OCI-LY3 (cell line): ENCODE results near the gene RARRES2.
"Not testable (repeated sequence)": the region's sequence is repeated elsewhere in the genome, so short reads cannot be mapped to it uniquely, and the experiment has no call there.

ENCODE experiments used
- EZH2phosphoT487 ChIP-seq: fragments of 200-600 bp; shearing (Covaris generic); IDR thresholded peaks from 2 replicates; pipeline ENCODE4 v1.6.1; 2018; ENCODE audit warnings: antibody characterized with exemption, mixed run types, low read depth
- TF ChIP-seq, protein P1 (sequence below): fragments of 200-600, 300-600 bp; sonication (generic); IDR thresholded peaks from 2 replicates; pipeline ENCODE4 v1.5.1; 2014; ENCODE audit warnings: antibody characterized with exemption, low read length, low read depth

DNA sequence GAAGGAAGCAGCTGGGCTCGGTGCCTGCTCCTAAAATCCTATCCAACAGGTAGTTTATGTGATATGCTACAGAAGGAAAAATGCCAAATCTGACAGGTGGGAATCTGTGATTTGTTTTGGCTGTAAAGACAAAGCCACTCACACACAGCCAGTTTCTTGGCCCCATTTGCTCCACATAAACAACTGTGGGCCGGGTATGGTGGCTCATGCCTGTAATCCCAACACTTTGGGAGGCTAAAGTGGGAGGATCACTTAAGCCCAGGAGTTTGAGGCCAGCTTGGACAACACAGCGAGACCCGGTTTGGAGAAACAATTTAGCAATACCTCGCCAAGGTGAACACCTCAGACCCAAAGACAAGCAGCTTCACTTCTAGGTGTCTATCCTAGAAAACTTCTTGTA, 35.1 kb downstream of the RARRES2 start:
- TF ChIP-seq, protein P1, sequence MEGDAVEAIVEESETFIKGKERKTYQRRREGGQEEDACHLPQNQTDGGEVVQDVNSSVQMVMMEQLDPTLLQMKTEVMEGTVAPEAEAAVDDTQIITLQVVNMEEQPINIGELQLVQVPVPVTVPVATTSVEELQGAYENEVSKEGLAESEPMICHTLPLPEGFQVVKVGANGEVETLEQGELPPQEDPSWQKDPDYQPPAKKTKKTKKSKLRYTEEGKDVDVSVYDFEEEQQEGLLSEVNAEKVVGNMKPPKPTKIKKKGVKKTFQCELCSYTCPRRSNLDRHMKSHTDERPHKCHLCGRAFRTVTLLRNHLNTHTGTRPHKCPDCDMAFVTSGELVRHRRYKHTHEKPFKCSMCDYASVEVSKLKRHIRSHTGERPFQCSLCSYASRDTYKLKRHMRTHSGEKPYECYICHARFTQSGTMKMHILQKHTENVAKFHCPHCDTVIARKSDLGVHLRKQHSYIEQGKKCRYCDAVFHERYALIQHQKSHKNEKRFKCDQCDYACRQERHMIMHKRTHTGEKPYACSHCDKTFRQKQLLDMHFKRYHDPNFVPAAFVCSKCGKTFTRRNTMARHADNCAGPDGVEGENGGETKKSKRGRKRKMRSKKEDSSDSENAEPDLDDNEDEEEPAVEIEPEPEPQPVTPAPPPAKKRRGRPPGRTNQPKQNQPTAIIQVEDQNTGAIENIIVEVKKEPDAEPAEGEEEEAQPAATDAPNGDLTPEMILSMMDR = not testable (repeated sequence)
- not testable (repeated sequence) for TF ChIP-seq EZH2phosphoT487
